HPDE6-E6E7 (cell line): ENCODE data around the gene CNOT8.
"Not testable (repeated sequence)": the region's sequence is repeated elsewhere in the genome, so short reads cannot be mapped to it uniquely, and the experiment has no call there.

Experiments
- DNase-seq: peaks from one replicate; pipeline ENCODE4 v3.0.0; 2011; ENCODE audit warnings: missing footprints; ENCODE audit errors: extremely low spot score

Gene CNOT8

GRCh38 chr5:154865466-154866184, 7.2 kb downstream of the CNOT8 start:
- DNase-seq = no peak

- no peak for DNase-seq
Measured at GRCh38 chr5:154866841-154867240, 8.4 kb downstream of the CNOT8 start.

- no peak for DNase-seq
Measured at GRCh38 chr5:154868702-154869101, 10.3 kb downstream of the CNOT8 start.

- no peak for DNase-seq
Measured at GRCh38 chr5:154871734-154872133, 13.3 kb downstream of the CNOT8 start.

GRCh38 chr5:154873791-154874331, 15.4 kb downstream of the CNOT8 start:
- no peak for DNase-seq

GRCh38 chr5:154878642-154879335, 20.4 kb downstream of the CNOT8 start:
- no peak for DNase-seq

GRCh38 chr5:154881986-154882385, 23.6 kb downstream of the CNOT8 start:
- DNase-seq = no peak

- DNase-seq = no peak
Measured at GRCh38 chr5:154884424-154884823, 26.0 kb downstream of the CNOT8 start.

- DNase-seq = no peak
Measured at GRCh38 chr5:154885439-154885838, 27.0 kb downstream of the CNOT8 start.

- DNase-seq = no peak
Measured at GRCh38 chr5:154892369-154892771, 33.9 kb downstream of the CNOT8 start.

- DNase-seq = no peak
Measured at GRCh38 chr5:154893381-154893780, 35.0 kb downstream of the CNOT8 start.

GRCh38 chr5:154895606-154896561, 37.5 kb downstream of the CNOT8 start:
- DNase-seq = no peak

GRCh38 chr5:154896562-154897165, 38.2 kb downstream of the CNOT8 start:
- no peak for DNase-seq

- no peak for DNase-seq
Measured at GRCh38 chr5:154898210-154898609, 39.8 kb downstream of the CNOT8 start.

GRCh38 chr5:154899151-154899816, 40.9 kb downstream of the CNOT8 start:
- DNase-seq = no peak

GRCh38 chr5:154900066-154900465, 41.6 kb downstream of the CNOT8 start:
- DNase-seq = no peak

- no peak for DNase-seq
Measured at GRCh38 chr5:154901276-154901675, 42.8 kb downstream of the CNOT8 start.

- DNase-seq = no peak
Measured at GRCh38 chr5:154901913-154902312, 43.5 kb downstream of the CNOT8 start.

GRCh38 chr5:154905601-154906000, 47.2 kb downstream of the CNOT8 start:
- DNase-seq = not testable (repeated sequence)

GRCh38 chr5:154916874-154917273, 58.4 kb downstream of the CNOT8 start:
- no peak for DNase-seq

GRCh38 chr5:154917757-154918156, 59.3 kb downstream of the CNOT8 start:
- DNase-seq = no peak
